Upper lobe of left lung (tissue), 4 donors: ENCODE results near the gene SLC23A3.

Experiments used
- CTCF ChIP-seq, 6 experiments: fragments of 450-650 bp in 4 of 6; fragments of 200-600 bp in 2 of 6; sonication (generic) in 2 of 6; IDR thresholded peaks; one replicate each; pipeline ENCODE4 v1.5.1; 2016 to 2019; ENCODE audit warnings: antibody characterized with exemption in 6 of 6
- EP300 ChIP-seq, 4 donors: sonication (generic); formaldehyde crosslinking; IDR thresholded peaks; one replicate each; pipeline ENCODE4 v1.5.1; 2017; ENCODE audit warnings: antibody characterized with exemption in 4 of 4, control low read depth in 2 of 4
- POLR2A ChIP-seq, 4 donors: fragments of 450-650 bp; IDR thresholded peaks; one replicate each; pipeline ENCODE4 v1.5.1; 2016 to 2017; ENCODE audit warnings: antibody characterized with exemption in 4 of 4, mild to moderate bottlenecking in 2 of 4
- POLR2AphosphoS5 ChIP-seq, 2 donors: sonication (generic); formaldehyde crosslinking; IDR thresholded peaks; one replicate each; pipeline ENCODE4 v1.5.1; 2017; ENCODE audit warnings: antibody characterized with exemption in 2 of 2

- no peak for TF ChIP-seq POLR2AphosphoS5 (IDR thresholded peaks at IDR 0.05)
- no peak for TF ChIP-seq EP300 (IDR thresholded peaks at IDR 0.05)
- TF ChIP-seq CTCF (IDR thresholded peaks at IDR 0.05), result no peak
- TF ChIP-seq POLR2A (IDR thresholded peaks at IDR 0.05), result no peak
Measured at GRCh38 chr2:219214141-219214540, 44.3 kb upstream of the SLC23A3 start.
